ENCODE results near the gene SMIM12. TPM values are rescaled to one million over a fixed set of nuclear protein-coding genes. Genes with fewer than 3 reads are reported as not detected.

The SMIM12 gene
- total RNA-seq, 1 donor from 2014 or later = 34.0 TPM

- peaks cover 12% of the 10 kb centered on the region for H3K4me1 ChIP-seq
- no peaks in the 10 kb centered on the region for H3K9me3 ChIP-seq
- peak; percentile 75 to 76 for ATAC-seq
- H3K4me3 ChIP-seq = peak overlapping the region; percentile 44
- no peak overlapping the region for H3K27ac ChIP-seq
- peaks cover 48% of the 10 kb centered on the region for H3K27me3 ChIP-seq (ENCODE audit: low read depth)
- TF ChIP-seq, protein P1, sequence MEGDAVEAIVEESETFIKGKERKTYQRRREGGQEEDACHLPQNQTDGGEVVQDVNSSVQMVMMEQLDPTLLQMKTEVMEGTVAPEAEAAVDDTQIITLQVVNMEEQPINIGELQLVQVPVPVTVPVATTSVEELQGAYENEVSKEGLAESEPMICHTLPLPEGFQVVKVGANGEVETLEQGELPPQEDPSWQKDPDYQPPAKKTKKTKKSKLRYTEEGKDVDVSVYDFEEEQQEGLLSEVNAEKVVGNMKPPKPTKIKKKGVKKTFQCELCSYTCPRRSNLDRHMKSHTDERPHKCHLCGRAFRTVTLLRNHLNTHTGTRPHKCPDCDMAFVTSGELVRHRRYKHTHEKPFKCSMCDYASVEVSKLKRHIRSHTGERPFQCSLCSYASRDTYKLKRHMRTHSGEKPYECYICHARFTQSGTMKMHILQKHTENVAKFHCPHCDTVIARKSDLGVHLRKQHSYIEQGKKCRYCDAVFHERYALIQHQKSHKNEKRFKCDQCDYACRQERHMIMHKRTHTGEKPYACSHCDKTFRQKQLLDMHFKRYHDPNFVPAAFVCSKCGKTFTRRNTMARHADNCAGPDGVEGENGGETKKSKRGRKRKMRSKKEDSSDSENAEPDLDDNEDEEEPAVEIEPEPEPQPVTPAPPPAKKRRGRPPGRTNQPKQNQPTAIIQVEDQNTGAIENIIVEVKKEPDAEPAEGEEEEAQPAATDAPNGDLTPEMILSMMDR (IDR thresholded peaks at IDR 0.05) = no peak
- no peaks in the 10 kb centered on the region for H3K36me3 ChIP-seq
- DNase-seq = peak; percentile 64
- intact Hi-C loops (cut with DNase I) = no loop called here
Measured at GRCh38 chr1:34885405-34886247, 26.1 kb upstream of the SMIM12 start.

DNA sequence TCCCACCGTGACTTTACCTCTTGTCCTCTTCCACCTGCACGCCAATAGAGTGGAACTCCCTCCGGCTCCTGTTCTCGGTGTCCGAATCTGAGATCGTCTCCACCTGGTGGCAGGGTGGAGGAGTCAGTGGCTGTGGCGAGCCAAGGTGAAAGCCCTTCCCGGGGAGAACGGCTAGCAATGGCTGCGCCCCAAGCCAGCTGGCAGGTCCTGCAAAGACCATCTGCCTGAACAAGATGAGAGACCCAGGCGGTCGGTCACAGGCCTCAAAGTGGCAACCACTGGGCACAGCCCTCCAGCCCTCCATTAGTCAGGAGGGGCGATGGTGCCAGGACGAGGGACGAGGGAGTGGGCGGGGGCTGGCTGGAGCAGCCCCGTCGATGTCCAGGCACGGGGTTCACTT lies 25.4 kb upstream of the SMIM12 start:
- peaks cover 12% of the 10 kb centered on the region for H3K4me1 ChIP-seq
- no peak for ATAC-seq
- H3K4me3 ChIP-seq = peak overlapping the region; percentile 44
- no peaks in the 10 kb centered on the region for H3K36me3 ChIP-seq
- TF ChIP-seq, protein P1 (IDR thresholded peaks at IDR 0.05) = no peak
- H3K27me3 ChIP-seq (ENCODE audit: low read depth) = peaks cover 44% of the 10 kb centered on the region
- intact Hi-C loops (cut with DNase I) = no loop called here
- no peak for DNase-seq
- H3K27ac ChIP-seq = no peak overlapping the region
- no peaks in the 10 kb centered on the region for H3K9me3 ChIP-seq

DNA sequence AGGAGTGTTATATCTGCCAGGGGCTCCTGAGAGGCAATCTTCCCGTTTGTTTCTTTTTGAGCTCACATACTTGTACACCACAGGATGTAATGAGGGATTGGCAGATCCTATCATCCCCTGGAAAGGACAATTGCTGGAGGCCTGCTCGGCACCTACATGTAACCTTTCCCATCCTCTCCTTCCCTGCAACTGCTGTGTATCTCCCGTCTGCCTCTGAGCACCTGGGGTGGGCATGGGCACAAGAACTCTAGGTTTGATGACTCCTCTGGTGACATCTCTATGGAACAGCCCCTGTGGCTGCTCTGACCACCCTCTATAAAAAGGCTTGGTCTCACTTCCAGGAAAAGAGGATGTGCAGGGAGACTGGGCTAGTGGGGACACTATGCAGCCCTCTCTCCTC lies 25.0 kb upstream of the SMIM12 start:
- no peak for DNase-seq
- no peaks in the 10 kb centered on the region for H3K36me3 ChIP-seq
- H3K4me3 ChIP-seq = no peak overlapping the region
- intact Hi-C loops (cut with DNase I) = no loop called here
- H3K27me3 ChIP-seq (ENCODE audit: low read depth) = peaks cover 44% of the 10 kb centered on the region
- H3K27ac ChIP-seq = no peak overlapping the region
- ATAC-seq = no peak
- TF ChIP-seq, protein P1 (IDR thresholded peaks at IDR 0.05) = no peak
- no peaks in the 10 kb centered on the region for H3K9me3 ChIP-seq
- H3K4me1 ChIP-seq = peaks cover 12% of the 10 kb centered on the region

- TF ChIP-seq, protein P1 (IDR thresholded peaks at IDR 0.05) = no peak
- peaks cover 50% of the 10 kb centered on the region for H3K27me3 ChIP-seq (ENCODE audit: low read depth)
- no peaks in the 10 kb centered on the region for H3K36me3 ChIP-seq
- no peak for ATAC-seq
- intact Hi-C loops (cut with DNase I) = no loop called here
- H3K27ac ChIP-seq = no peak overlapping the region
- H3K9me3 ChIP-seq = no peaks in the 10 kb centered on the region
- no peaks in the 10 kb centered on the region for H3K4me1 ChIP-seq
- DNase-seq = no peak
- no peak overlapping the region for H3K4me3 ChIP-seq
Measured at GRCh38 chr1:34879230-34879629, 19.7 kb upstream of the SMIM12 start.

- H3K27me3 ChIP-seq (ENCODE audit: low read depth) = peaks cover 42% of the 10 kb centered on the region
- ATAC-seq = no peak
- intact Hi-C loops (cut with DNase I) = no loop called here
Measured at GRCh38 chr1:34876406-34876805, 16.9 kb upstream of the SMIM12 start.

More at GRCh38 chr1:34876406-34876805, 16.9 kb upstream of the SMIM12 start:
- no peak overlapping the region for H3K4me3 ChIP-seq
- H3K4me1 ChIP-seq = no peaks in the 10 kb centered on the region
- no peak overlapping the region for H3K27ac ChIP-seq
- DNase-seq = no peak
- no peaks in the 10 kb centered on the region for H3K36me3 ChIP-seq
- no peaks in the 10 kb centered on the region for H3K9me3 ChIP-seq
- TF ChIP-seq, protein P1 (IDR thresholded peaks at IDR 0.05) = no peak
